Stimulated activated CD8-positive, alpha-beta memory T cell treated with anti-CD3 and anti-CD28 coated beads, Interleukin-7, amount 100 ng/mL, for 4 hours (primary cell): ENCODE results near the gene H3-3A.
"Not testable (repeated sequence)": the region's sequence is repeated elsewhere in the genome, so short reads cannot be mapped to it uniquely, and the experiment has no call there.

ENCODE experiments used
- DNase-seq, 2 donors: peaks; one replicate each; pipeline ENCODE4 v3.0.0-alpha.2; 2020; ENCODE audit warnings: low read depth in 2 of 2

H3-3A gene

GRCh38 chr1:226085675-226086285 lies 23.3 kb downstream of the H3-3A start:
- DNase-seq: no peak

- no peak for DNase-seq
Observed at GRCh38 chr1:226086776-226087175, 24.3 kb downstream of the H3-3A start.

GRCh38 chr1:226091461-226091860 lies 28.9 kb downstream of the H3-3A start:
- no peak for DNase-seq

- not testable (repeated sequence) for DNase-seq
Observed at GRCh38 chr1:226092048-226092820, 29.7 kb downstream of the H3-3A start.

GRCh38 chr1:226092965-226093364 lies 30.4 kb downstream of the H3-3A start:
- no peak for DNase-seq

GRCh38 chr1:226093621-226094020 lies 31.1 kb downstream of the H3-3A start:
- DNase-seq: no peak

- no peak for DNase-seq
Observed at GRCh38 chr1:226094451-226094850, 31.9 kb downstream of the H3-3A start.

GRCh38 chr1:226095286-226095685 lies 32.8 kb downstream of the H3-3A start:
- DNase-seq: no peak

GRCh38 chr1:226097866-226098625 lies 35.5 kb downstream of the H3-3A start:
- DNase-seq: no peak

- no peak for DNase-seq
Observed at GRCh38 chr1:226098870-226099835, 36.6 kb downstream of the H3-3A start.

- peak in 1 of 2 donors; percentile 21 for DNase-seq
Observed at GRCh38 chr1:226100436-226101391, 38.2 kb downstream of the H3-3A start.

GRCh38 chr1:226104671-226105121 lies 42.2 kb downstream of the H3-3A start:
- DNase-seq: no peak

GRCh38 chr1:226107471-226108460 lies 45.2 kb downstream of the H3-3A start:
- no peak for DNase-seq

GRCh38 chr1:226108935-226109828 lies 46.7 kb downstream of the H3-3A start:
- no peak for DNase-seq

- peak; percentile 41 to 79 for DNase-seq
Observed at GRCh38 chr1:226109829-226110248, 47.3 kb downstream of the H3-3A start.

GRCh38 chr1:226110249-226111097 lies 48.0 kb downstream of the H3-3A start:
- DNase-seq: peak in 1 of 2 donors; percentile 69
